Measurements from ENCODE around the gene MRPS18B. TPM values are rescaled to one million over a fixed set of nuclear protein-coding genes. Genes with fewer than 3 reads are reported as not detected.

MRPS18B gene
- polyA plus RNA-seq, 3 donors, result 18.8 to 52.4 (median 45.2) TPM

- WGBS (ENCODE audit: insufficient coverage), result 100% methylated on average over 1 of the region's 9 CpGs
- Histone ChIP-seq H3K4me3 (replicated peaks in 1 of 3; ENCODE audit: low read depth in 2 of 3, low read length in 3 of 3) (no peak overlapping the region), H3K4me2 (replicated peaks; ENCODE audit: extremely low read depth, low read length, poor library complexity, severe bottlenecking) (no peak overlapping the region), H2AFZ (ENCODE audit: insufficient read depth, low read depth, low read length, poor library complexity, severe bottlenecking) (no peak overlapping the region), H3K4me1 (ENCODE audit: control insufficient read depth in 1 of 2, insufficient read depth in 2 of 2, low read length in 2 of 2) (peaks cover 19 to 28% of the 10 kb centered on the region in 2 donors), H3K9me3 (replicated peaks in 1 of 2; ENCODE audit: control insufficient read depth in 1 of 2, insufficient read depth in 1 of 2, low read length in 2 of 2) (no peaks in the 10 kb centered on the region), H3K9ac (ENCODE audit: insufficient read depth, low read length, poor library complexity, severe bottlenecking) (no peak overlapping the region), H3K27me3 (ENCODE audit: control insufficient read depth in 2 of 2, insufficient read depth in 2 of 2, low read length in 2 of 2) (no peaks in the 10 kb centered on the region), H3K36me3 (replicated peaks in 1 of 2; ENCODE audit: control insufficient read depth in 1 of 2, insufficient read depth in 2 of 2, low read length in 2 of 2) (peaks cover 37 to 57% of the 10 kb centered on the region in 2 donors), H3K27ac (ENCODE audit: low read depth in 1 of 2, low read length in 2 of 2) (no peak overlapping the region), H4K20me1 (ENCODE audit: insufficient read depth, low read length) (peaks cover 92% of the 10 kb centered on the region), H3K79me2 (ENCODE audit: insufficient read depth, low read length) (peaks cover 68% of the 10 kb centered on the region)
- Mint-ChIP-seq H3K27ac (peak overlapping the region in 4 of 7 donors; percentile 8 to 80 (median 74)), H3K4me1 (peaks cover 34% of the 10 kb centered on the region), H3K4me3 (peak overlapping the region in 1 of 2 donors; percentile 5), H3K9me3 (peaks cover 0 to 3% (median 2%) of the 10 kb centered on the region in 7 donors), H3K27me3 (ENCODE audit: low read depth in 3 of 3) (no peaks in the 10 kb centered on the region), H3K36me3 (peaks cover 56 to 67% of the 10 kb centered on the region in 2 donors)
- intact Hi-C loops (cut with micrococcal nuclease), result loop anchor here (5.0 kb wide), 2 partner anchors 34 to 119 kb away; no protein-coding TSS in a partner anchor
- TF ChIP-seq CTCF (IDR thresholded peaks at IDR 0.05), result no peak
- no peak for DNase-seq
These were observed 6.3 kb upstream of the MRPS18B start for GRCh38 chr6:30611150-30611855.

GRCh38 chr6:30611856-30612194 is 5.8 kb upstream of the MRPS18B start:
- WGBS (ENCODE audit: insufficient coverage), result no CpG with 5 or more reads among the region's 2 CpGs
- H3K36me3 ChIP-seq (replicated peaks in 1 of 2; ENCODE audit: control insufficient read depth in 1 of 2, insufficient read depth in 2 of 2, low read length in 2 of 2), result peaks cover 36 to 57% of the 10 kb centered on the region in 2 donors
- Mint-ChIP-seq H3K36me3 (peaks cover 56 to 67% of the 10 kb centered on the region in 2 donors), H3K9me3 (peaks cover 0 to 7% (median 4%) of the 10 kb centered on the region in 7 donors), H3K27me3 (ENCODE audit: low read depth in 3 of 3) (peaks cover 0 to 2% (median 0%) of the 10 kb centered on the region in 3 donors), H3K4me1 (peaks cover 34% of the 10 kb centered on the region), H3K27ac (peak overlapping the region in 1 of 7 donors; percentile 80), H3K4me3 (no peak overlapping the region)
- H2AFZ ChIP-seq (ENCODE audit: insufficient read depth, low read depth, low read length, poor library complexity, severe bottlenecking), result no peak overlapping the region
- no peak overlapping the region for H3K9ac ChIP-seq (ENCODE audit: insufficient read depth, low read length, poor library complexity, severe bottlenecking)
- peaks cover 92% of the 10 kb centered on the region for H4K20me1 ChIP-seq (ENCODE audit: insufficient read depth, low read length)
- no peak for TF ChIP-seq CTCF (IDR thresholded peaks at IDR 0.05)
- intact Hi-C loops (cut with micrococcal nuclease), result loop anchor here (5.0 kb wide), 2 partner anchors 35 to 120 kb away; no protein-coding TSS in a partner anchor
- H3K9me3 ChIP-seq (replicated peaks in 1 of 2; ENCODE audit: control insufficient read depth in 1 of 2, insufficient read depth in 1 of 2, low read length in 2 of 2), result no peaks in the 10 kb centered on the region
- H3K4me2 ChIP-seq (replicated peaks; ENCODE audit: extremely low read depth, low read length, poor library complexity, severe bottlenecking), result no peak overlapping the region
- peaks cover 73% of the 10 kb centered on the region for H3K79me2 ChIP-seq (ENCODE audit: insufficient read depth, low read length)
- no peak overlapping the region for H3K27ac ChIP-seq (ENCODE audit: low read depth in 1 of 2, low read length in 2 of 2)
- peaks cover 19 to 28% of the 10 kb centered on the region in 2 donors for H3K4me1 ChIP-seq (ENCODE audit: control insufficient read depth in 1 of 2, insufficient read depth in 2 of 2, low read length in 2 of 2)
- DNase-seq, result no peak
- no peaks in the 10 kb centered on the region for H3K27me3 ChIP-seq (ENCODE audit: control insufficient read depth in 2 of 2, insufficient read depth in 2 of 2, low read length in 2 of 2)
- no peak overlapping the region for H3K4me3 ChIP-seq (replicated peaks in 1 of 3; ENCODE audit: low read depth in 2 of 3, low read length in 3 of 3)
